Caco-2 (cell line): ENCODE data around the gene SLC38A8. TPM values are rescaled to one million over a fixed set of nuclear protein-coding genes. Genes with fewer than 3 reads are reported as not detected.

ENCODE experiments used
- BruUV-seq: library from RNA; stranded (reverse); fragments of 400-500 nt; replicated peaks from 2 replicates; lab custom pipeline; 2021; lab: Mats Ljungman, UMichigan
- CTCF ChIA-PET: fragments of 300-600 bp; sonication (Branson Sonifier 250); formaldehyde crosslinking; loops from one replicate; lab custom pipeline; 2022; ENCODE audit warnings: antibody characterized with exemption; lab: Charles Lee
- POLR2A ChIA-PET: fragments of 300-600 bp; sonication (Branson Sonifier 250); formaldehyde crosslinking; loops from one replicate; lab custom pipeline; 2022; ENCODE audit warnings: antibody characterized with exemption; lab: Charles Lee
- DNase-seq, 2 experiments: peaks; one replicate each; pipeline versions ENCODE4 v3.0.0 to v3.0.0-alpha.2; 2020 to 2022
- H3K27me3 ChIP-seq: replicated peaks from 2 replicates; pipeline ENCODE4 v1.6.0; 2011; ENCODE audit warnings: low read length; ENCODE audit not compliant: control insufficient read depth, insufficient read depth
- H3K36me3 ChIP-seq: 2 replicates; pipeline ENCODE4 v1.5.1; 2011; ENCODE audit warnings: low read length; ENCODE audit not compliant: control insufficient read depth, insufficient read depth
- H3K4me1 ChIP-seq: fragments of 250-450 bp; sonication (Bioruptor Pico); 2 replicates; pipeline ENCODE4 v1.5.1; 2020; ENCODE audit warnings: mild to moderate bottlenecking
- H3K4me3 ChIP-seq: 2 replicates; pipeline ENCODE4 v1.5.1; 2011; ENCODE audit warnings: low read depth, mild to moderate bottlenecking, control low read depth, low read length
- H3K9me3 ChIP-seq: fragments of 250-450 bp; sonication (Bioruptor Pico); 2 replicates; pipeline ENCODE4 v1.5.1; 2020; ENCODE audit warnings: mild to moderate bottlenecking, moderate library complexity
- H3K27ac Mint-ChIP-seq: one replicate; pipeline ENCODE4 v1.8.0; 2022; ENCODE audit warnings: mixed read lengths; ENCODE audit not compliant: unreplicated experiment
- H3K27me3 Mint-ChIP-seq: one replicate; pipeline ENCODE4 v1.8.0; 2022; ENCODE audit warnings: mixed read lengths; ENCODE audit not compliant: insufficient read depth, unreplicated experiment
- H3K36me3 Mint-ChIP-seq: one replicate; pipeline ENCODE4 v1.8.0; 2022; ENCODE audit warnings: mild to moderate bottlenecking, mixed read lengths; ENCODE audit not compliant: insufficient read depth, unreplicated experiment
- H3K4me1 Mint-ChIP-seq: one replicate; pipeline ENCODE4 v1.8.0; 2022; ENCODE audit warnings: low read depth, mixed read lengths; ENCODE audit not compliant: unreplicated experiment
- H3K4me3 Mint-ChIP-seq: one replicate; pipeline ENCODE4 v1.8.0; 2022; ENCODE audit warnings: mild to moderate bottlenecking, moderate library complexity, mixed read lengths; ENCODE audit not compliant: unreplicated experiment
- H3K9me3 Mint-ChIP-seq: one replicate; pipeline ENCODE4 v1.8.0; 2022; ENCODE audit warnings: mixed read lengths; ENCODE audit not compliant: unreplicated experiment
- intact Hi-C: fragments of 100-400 bp; cut with micrococcal nuclease; formaldehyde crosslinking; loops from one replicate; pipeline ENCODE4 v1.10.0; 2022; ENCODE audit not compliant: unreplicated experiment
- total RNA-seq: library from RNA; stranded (reverse); gene quantifications from 2 replicates; pipeline ENCODE4 v1.2.3, GENCODE V29; 2022
- TF ChIP-seq, protein P1 (sequence below), 2 experiments: fragments of 200-600 bp in 1 of 2; IDR thresholded peaks; 1 replicate in 1 of 2; 2 replicates in 1 of 2; pipeline versions ENCODE4 v1.5.1 to v1.8.0; 2011 to 2022; ENCODE audit warnings: antibody characterized with exemption in 1 of 2, control low read depth in 1 of 2, inconsistent platforms in 1 of 2, low read depth in 1 of 2, low read length in 1 of 2, mild to moderate bottlenecking in 1 of 2, moderate library complexity in 1 of 2; ENCODE audit not compliant: insufficient read depth in 1 of 2, severe bottlenecking in 1 of 2, unreplicated experiment in 1 of 2

SLC38A8 gene
- total RNA-seq, 1 experiment from 2014 or later: 0.79 TPM

DNA sequence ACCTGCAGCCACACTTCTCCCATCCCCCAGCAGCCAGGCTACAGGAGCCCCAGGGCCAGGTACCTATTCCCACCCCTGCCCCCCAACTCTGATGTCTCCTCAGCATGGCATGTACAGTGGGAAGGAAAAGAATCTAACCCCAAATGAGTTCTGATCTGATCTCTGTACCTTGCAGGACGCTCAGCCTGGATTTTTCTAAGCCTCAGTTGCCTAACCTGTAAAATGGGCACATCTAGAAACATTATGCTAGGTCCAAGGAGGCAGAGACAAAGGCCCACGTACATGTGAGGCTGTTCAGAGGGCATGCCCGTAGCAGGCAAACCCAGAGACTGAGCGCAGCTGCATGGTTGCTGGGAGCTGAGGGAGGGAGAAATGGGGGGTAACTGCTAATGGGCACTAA lies 35.1 kb downstream of the SLC38A8 start:
- no peaks in the 10 kb centered on the region; the same call in 1 of the 2 replicates for H3K36me3 ChIP-seq
- H3K36me3 Mint-ChIP-seq: no peaks in the 10 kb centered on the region
- intact Hi-C loops: no loop called here
- H3K4me1 ChIP-seq: no peaks in the 10 kb centered on the region
- no TSS peak for BruUV-seq
- POLR2A ChIA-PET: no interaction called here
- H3K27me3 ChIP-seq: no peaks in the 10 kb centered on the region; the same call in 1 of the 2 replicates
- no peaks in the 10 kb centered on the region for H3K4me1 Mint-ChIP-seq
- CTCF ChIA-PET: no interaction called here
- H3K9me3 Mint-ChIP-seq: no peaks in the 10 kb centered on the region
- TF ChIP-seq, protein P1, sequence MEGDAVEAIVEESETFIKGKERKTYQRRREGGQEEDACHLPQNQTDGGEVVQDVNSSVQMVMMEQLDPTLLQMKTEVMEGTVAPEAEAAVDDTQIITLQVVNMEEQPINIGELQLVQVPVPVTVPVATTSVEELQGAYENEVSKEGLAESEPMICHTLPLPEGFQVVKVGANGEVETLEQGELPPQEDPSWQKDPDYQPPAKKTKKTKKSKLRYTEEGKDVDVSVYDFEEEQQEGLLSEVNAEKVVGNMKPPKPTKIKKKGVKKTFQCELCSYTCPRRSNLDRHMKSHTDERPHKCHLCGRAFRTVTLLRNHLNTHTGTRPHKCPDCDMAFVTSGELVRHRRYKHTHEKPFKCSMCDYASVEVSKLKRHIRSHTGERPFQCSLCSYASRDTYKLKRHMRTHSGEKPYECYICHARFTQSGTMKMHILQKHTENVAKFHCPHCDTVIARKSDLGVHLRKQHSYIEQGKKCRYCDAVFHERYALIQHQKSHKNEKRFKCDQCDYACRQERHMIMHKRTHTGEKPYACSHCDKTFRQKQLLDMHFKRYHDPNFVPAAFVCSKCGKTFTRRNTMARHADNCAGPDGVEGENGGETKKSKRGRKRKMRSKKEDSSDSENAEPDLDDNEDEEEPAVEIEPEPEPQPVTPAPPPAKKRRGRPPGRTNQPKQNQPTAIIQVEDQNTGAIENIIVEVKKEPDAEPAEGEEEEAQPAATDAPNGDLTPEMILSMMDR (IDR thresholded peaks at IDR 0.05; ENCODE audit: insufficient read depth in 1 of 2, low read depth in 1 of 2, low read length in 1 of 2, severe bottlenecking in 1 of 2, unreplicated experiment in 1 of 2): no peak
- H3K27ac Mint-ChIP-seq: no peak overlapping the region
- DNase-seq: no peak
- H3K4me3 Mint-ChIP-seq: no peak overlapping the region
- no peaks in the 10 kb centered on the region for H3K27me3 Mint-ChIP-seq
- no peak overlapping the region for H3K4me3 ChIP-seq
- no peaks in the 10 kb centered on the region for H3K9me3 ChIP-seq

DNA sequence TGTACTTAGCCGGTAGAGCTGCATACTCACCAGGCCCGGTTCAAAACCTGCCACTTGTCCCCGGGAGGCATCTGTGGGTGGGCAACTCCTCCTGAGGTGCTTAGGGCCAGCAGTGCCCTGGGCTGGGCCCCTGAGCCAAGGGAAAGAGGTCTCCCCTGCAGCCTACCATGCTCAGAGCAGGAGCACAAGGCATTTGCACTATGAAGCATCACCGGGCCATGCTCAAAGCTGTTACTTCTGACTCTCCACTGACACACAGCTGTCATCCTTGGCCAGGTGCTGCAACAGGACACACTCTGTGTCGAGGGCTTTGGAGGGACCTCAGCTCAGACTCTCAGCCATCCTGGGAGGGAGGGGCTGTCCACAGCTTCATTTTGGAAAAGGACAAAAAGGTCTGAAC lies 37.2 kb downstream of the SLC38A8 start:
- H3K4me1 ChIP-seq: no peaks in the 10 kb centered on the region
- CTCF ChIA-PET: interaction anchor here (1.2 kb wide), 1 partner anchor 9 kb away, joined by 3 read pairs; no protein-coding TSS in a partner anchor
- POLR2A ChIA-PET: no interaction called here
- H3K27me3 Mint-ChIP-seq: peaks cover 4% of the 10 kb centered on the region
- no peaks in the 10 kb centered on the region for H3K9me3 Mint-ChIP-seq
- H3K27ac Mint-ChIP-seq: no peak overlapping the region
- no peaks in the 10 kb centered on the region for H3K9me3 ChIP-seq
- intact Hi-C loops: no loop called here
- H3K36me3 ChIP-seq: no peaks in the 10 kb centered on the region; the same call in 1 of the 2 replicates
- no peak overlapping the region for H3K4me3 Mint-ChIP-seq
- TF ChIP-seq, protein P1 (IDR thresholded peaks at IDR 0.05; ENCODE audit: insufficient read depth in 1 of 2, low read depth in 1 of 2, low read length in 1 of 2, severe bottlenecking in 1 of 2, unreplicated experiment in 1 of 2): no peak
- no peaks in the 10 kb centered on the region for H3K4me1 Mint-ChIP-seq
- H3K36me3 Mint-ChIP-seq: no peaks in the 10 kb centered on the region
- no TSS peak for BruUV-seq
- H3K4me3 ChIP-seq: no peak overlapping the region
- no peak for DNase-seq
- H3K27me3 ChIP-seq: no peaks in the 10 kb centered on the region; the same call in 1 of the 2 replicates

DNA sequence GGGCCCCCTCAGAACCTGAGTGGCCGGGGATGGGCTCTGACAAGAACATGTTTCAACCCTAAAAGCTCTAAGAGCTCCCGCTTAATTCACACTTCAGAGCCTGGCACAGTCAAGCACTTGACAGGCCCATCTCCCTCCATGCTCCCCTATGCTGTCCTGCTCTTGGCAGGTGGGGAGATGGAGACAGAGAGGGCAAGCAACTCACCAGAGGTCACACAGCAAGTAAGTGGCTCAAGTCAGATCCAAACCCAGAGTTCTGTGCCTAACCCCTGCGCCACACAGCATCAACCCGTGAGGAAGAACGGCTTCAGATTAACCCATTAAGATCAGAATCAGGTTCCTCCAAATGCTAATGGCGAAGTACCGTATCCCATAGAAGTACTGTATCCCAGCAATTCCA lies 38.2 kb downstream of the SLC38A8 start:
- ChIA-PET CTCF (no interaction called here), POLR2A (interaction anchor here (0.6 kb wide), 1 partner anchor 1079 kb away, joined by 4 read pairs; no protein-coding TSS in a partner anchor)
- no peaks in the 10 kb centered on the region for H3K4me1 ChIP-seq
- peaks cover 4% of the 10 kb centered on the region for H3K27me3 Mint-ChIP-seq
- no TSS peak for BruUV-seq
- no peaks in the 10 kb centered on the region for H3K36me3 Mint-ChIP-seq
- H3K36me3 ChIP-seq: no peaks in the 10 kb centered on the region; the same call in 1 of the 2 replicates
- H3K9me3 Mint-ChIP-seq: no peaks in the 10 kb centered on the region
- H3K27me3 ChIP-seq: no peaks in the 10 kb centered on the region; the same call in 1 of the 2 replicates
- no peaks in the 10 kb centered on the region for H3K4me1 Mint-ChIP-seq
- no peak overlapping the region for H3K4me3 ChIP-seq
- H3K4me3 Mint-ChIP-seq: no peak overlapping the region
- TF ChIP-seq, protein P1 (IDR thresholded peaks at IDR 0.05; ENCODE audit: insufficient read depth in 1 of 2, low read depth in 1 of 2, low read length in 1 of 2, severe bottlenecking in 1 of 2, unreplicated experiment in 1 of 2): no peak
- H3K9me3 ChIP-seq: no peaks in the 10 kb centered on the region
- H3K27ac Mint-ChIP-seq: no peak overlapping the region
- intact Hi-C loops: no loop called here
- DNase-seq: no peak
